Measurements from ENCODE around the gene UGT2B10. TPM values are rescaled to one million over a fixed set of nuclear protein-coding genes. Genes with fewer than 3 reads are reported as not detected.

The UGT2B10 gene
- total RNA-seq, 1 experiment from 2014 or later: 0.27 TPM

DNA sequence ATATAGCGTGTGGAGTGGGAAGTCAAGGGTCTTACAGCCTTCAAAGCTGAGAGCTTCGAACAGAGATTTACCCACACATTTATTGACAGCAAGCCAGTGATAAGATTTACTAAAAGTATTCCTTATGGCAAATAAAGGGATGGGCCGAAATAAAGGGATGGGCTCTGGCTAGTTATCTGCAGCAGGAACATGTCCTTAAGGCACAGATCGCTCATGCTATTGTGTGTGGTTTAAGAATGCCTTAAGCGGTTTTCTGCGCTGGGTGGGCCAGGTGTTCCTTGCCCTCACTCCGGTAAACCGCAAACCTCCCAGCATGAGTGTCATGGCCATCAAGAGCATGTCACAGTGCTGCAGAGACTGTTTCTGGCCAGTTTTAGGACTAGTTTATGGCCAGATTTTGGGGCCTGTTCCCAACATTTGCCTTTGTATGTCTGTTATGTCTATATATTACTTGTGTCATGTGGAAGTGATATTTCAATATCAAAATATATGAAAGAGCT, 53.5 kb downstream of the UGT2B10 start:
- Histone ChIP-seq H3K4me2 (ENCODE audit: low read length) (no peak overlapping the region), H3K4me3 (replicated peaks in 1 of 2; ENCODE audit: low read depth in 1 of 2, low read length in 2 of 2) (no peak overlapping the region), H3K79me2 (ENCODE audit: insufficient read depth, low read length) (no peaks in the 10 kb centered on the region), H3K9me3 (ENCODE audit: control insufficient read depth in 1 of 2, insufficient read depth in 1 of 2, low read depth in 1 of 2, low read length in 2 of 2) (no peaks in the 10 kb centered on the region), H2AFZ (ENCODE audit: low read depth, low read length, poor library complexity, severe bottlenecking) (no peak overlapping the region), H3K9me2 (ENCODE audit: insufficient read depth) (no peaks in the 10 kb centered on the region), H3K4me1 (ENCODE audit: control insufficient read depth in 1 of 2, insufficient read depth in 2 of 2, low read length in 2 of 2) (no peaks in the 10 kb centered on the region), H4K20me1 (ENCODE audit: insufficient read depth) (no peaks in the 10 kb centered on the region), H3K36me3 (ENCODE audit: control insufficient read depth in 1 of 2, insufficient read depth in 2 of 2, low read length in 2 of 2) (no peaks in the 10 kb centered on the region), H3K27me3 (ENCODE audit: insufficient read depth, low read length) (no peaks in the 10 kb centered on the region), H3K9ac (ENCODE audit: low read length) (no peak overlapping the region), H3K27ac (ENCODE audit: low read depth, low read length) (no peak overlapping the region)
- TF ChIP-seq SIN3A (IDR thresholded peaks at IDR 0.05; ENCODE audit: low read depth) (no peak), JUND (IDR thresholded peaks at IDR 0.05) (no peak)
- TF ChIP-seq, protein P1, sequence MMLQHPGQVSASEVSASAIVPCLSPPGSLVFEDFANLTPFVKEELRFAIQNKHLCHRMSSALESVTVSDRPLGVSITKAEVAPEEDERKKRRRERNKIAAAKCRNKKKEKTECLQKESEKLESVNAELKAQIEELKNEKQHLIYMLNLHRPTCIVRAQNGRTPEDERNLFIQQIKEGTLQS (IDR thresholded peaks at IDR 0.05): no peak
- CTCF ChIA-PET: no interaction called here
- RAD21 ChIA-PET (ENCODE audit: low non-redundant PET in 1 of 2, low total read pairs in 2 of 2, uncharacterized antibody in 2 of 2, unreplicated experiment in 2 of 2): no interaction called here
- ATAC-seq (no peak), DNase-seq (ENCODE audit: low read depth, low spot score) (no peak)
- intact Hi-C loops (cut with micrococcal nuclease): no loop called here
- BruUV-seq (replicated peaks): no TSS peak
- POLR2A ChIA-PET: no interaction called here

DNA sequence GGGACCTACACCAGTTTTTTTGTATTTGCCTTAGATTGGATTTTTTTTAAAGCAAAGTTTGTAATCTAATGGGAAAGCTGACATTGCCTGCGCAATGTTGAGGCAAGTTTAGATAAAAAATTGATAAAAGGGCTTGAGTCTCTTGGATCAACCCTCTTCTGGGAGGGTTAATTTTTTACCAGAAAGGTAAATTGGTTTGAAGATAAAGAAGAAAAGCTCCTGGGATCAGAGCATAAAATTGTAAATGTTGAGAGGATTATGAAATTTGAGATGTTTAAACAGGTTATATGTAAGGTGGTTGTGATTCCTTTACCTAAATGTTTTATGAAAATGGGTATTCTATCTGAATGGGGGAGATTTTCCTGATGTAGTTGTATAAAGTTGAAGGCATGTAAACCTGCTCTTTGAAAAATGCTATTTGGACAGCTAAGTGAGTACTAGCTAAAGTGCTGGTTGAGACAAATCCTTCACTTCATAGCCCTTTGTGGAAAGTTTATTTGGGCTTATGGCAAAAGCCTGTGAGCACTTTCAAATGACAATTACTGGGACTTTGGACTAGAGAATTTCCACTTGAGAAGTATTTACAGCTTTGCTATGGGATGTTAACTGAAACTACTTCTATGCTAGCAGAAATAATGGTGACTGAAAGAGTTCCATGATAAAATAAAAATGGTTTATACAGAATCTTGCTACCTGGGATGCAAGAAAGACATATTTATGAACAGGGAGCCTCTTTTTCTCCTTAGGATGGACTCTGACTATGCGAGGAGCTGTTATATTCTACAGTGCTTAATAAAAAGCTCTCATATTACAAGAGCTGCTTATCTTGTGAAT, 56.2 kb downstream of the UGT2B10 start:
- H2AFZ ChIP-seq (ENCODE audit: low read depth, low read length, poor library complexity, severe bottlenecking): no peak overlapping the region
- H3K27ac ChIP-seq (ENCODE audit: low read depth, low read length): no peak overlapping the region
- RAD21 ChIA-PET (ENCODE audit: low non-redundant PET in 1 of 2, low total read pairs in 2 of 2, uncharacterized antibody in 2 of 2, unreplicated experiment in 2 of 2): no interaction called here
- H3K4me3 ChIP-seq (replicated peaks in 1 of 2; ENCODE audit: low read depth in 1 of 2, low read length in 2 of 2): no peak overlapping the region
- no peaks in the 10 kb centered on the region for H4K20me1 ChIP-seq (ENCODE audit: insufficient read depth)
- H3K9me2 ChIP-seq (ENCODE audit: insufficient read depth): peaks cover 6% of the 10 kb centered on the region; the same call in 1 of the 2 replicates
- no peaks in the 10 kb centered on the region for H3K36me3 ChIP-seq (ENCODE audit: control insufficient read depth in 1 of 2, insufficient read depth in 2 of 2, low read length in 2 of 2)
- CTCF ChIA-PET: no interaction called here
- ATAC-seq (no peak), DNase-seq (ENCODE audit: low read depth, low spot score) (no peak)
- POLR2A ChIA-PET: no interaction called here
- H3K9ac ChIP-seq (ENCODE audit: low read length): no peak overlapping the region
- intact Hi-C loops (cut with micrococcal nuclease): no loop called here
- H3K4me2 ChIP-seq (ENCODE audit: low read length): no peak overlapping the region
- no peaks in the 10 kb centered on the region for H3K9me3 ChIP-seq (ENCODE audit: control insufficient read depth in 1 of 2, insufficient read depth in 1 of 2, low read depth in 1 of 2, low read length in 2 of 2)
- H3K79me2 ChIP-seq (ENCODE audit: insufficient read depth, low read length): no peaks in the 10 kb centered on the region
- H3K27me3 ChIP-seq (ENCODE audit: insufficient read depth, low read length): no peaks in the 10 kb centered on the region
- no TSS peak for BruUV-seq (replicated peaks)
- H3K4me1 ChIP-seq (ENCODE audit: control insufficient read depth in 1 of 2, insufficient read depth in 2 of 2, low read length in 2 of 2): no peaks in the 10 kb centered on the region
- TF ChIP-seq EZH2 (IDR thresholded peaks at IDR 0.05) (no peak), JUND (IDR thresholded peaks at IDR 0.05) (no peak), ZNF274 (IDR thresholded peaks at IDR 0.05; ENCODE audit: low read depth, low read length) (no peak), POLR2AphosphoS5 (IDR thresholded peaks at IDR 0.05; ENCODE audit: low read depth, low read length) (no peak), EGR1 (IDR thresholded peaks at IDR 0.05; ENCODE audit: low read depth) (no peak), TCF7L2 (IDR thresholded peaks at IDR 0.05; ENCODE audit: borderline replicate concordance, extremely low read depth, insufficient read depth, insufficient read length) (no peak)
- TF ChIP-seq, protein P2, sequence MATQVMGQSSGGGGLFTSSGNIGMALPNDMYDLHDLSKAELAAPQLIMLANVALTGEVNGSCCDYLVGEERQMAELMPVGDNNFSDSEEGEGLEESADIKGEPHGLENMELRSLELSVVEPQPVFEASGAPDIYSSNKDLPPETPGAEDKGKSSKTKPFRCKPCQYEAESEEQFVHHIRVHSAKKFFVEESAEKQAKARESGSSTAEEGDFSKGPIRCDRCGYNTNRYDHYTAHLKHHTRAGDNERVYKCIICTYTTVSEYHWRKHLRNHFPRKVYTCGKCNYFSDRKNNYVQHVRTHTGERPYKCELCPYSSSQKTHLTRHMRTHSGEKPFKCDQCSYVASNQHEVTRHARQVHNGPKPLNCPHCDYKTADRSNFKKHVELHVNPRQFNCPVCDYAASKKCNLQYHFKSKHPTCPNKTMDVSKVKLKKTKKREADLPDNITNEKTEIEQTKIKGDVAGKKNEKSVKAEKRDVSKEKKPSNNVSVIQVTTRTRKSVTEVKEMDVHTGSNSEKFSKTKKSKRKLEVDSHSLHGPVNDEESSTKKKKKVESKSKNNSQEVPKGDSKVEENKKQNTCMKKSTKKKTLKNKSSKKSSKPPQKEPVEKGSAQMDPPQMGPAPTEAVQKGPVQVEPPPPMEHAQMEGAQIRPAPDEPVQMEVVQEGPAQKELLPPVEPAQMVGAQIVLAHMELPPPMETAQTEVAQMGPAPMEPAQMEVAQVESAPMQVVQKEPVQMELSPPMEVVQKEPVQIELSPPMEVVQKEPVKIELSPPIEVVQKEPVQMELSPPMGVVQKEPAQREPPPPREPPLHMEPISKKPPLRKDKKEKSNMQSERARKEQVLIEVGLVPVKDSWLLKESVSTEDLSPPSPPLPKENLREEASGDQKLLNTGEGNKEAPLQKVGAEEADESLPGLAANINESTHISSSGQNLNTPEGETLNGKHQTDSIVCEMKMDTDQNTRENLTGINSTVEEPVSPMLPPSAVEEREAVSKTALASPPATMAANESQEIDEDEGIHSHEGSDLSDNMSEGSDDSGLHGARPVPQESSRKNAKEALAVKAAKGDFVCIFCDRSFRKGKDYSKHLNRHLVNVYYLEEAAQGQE (IDR thresholded peaks at IDR 0.05; ENCODE audit: low read depth): no peak
- TF ChIP-seq, protein P1 (IDR thresholded peaks at IDR 0.05): no peak
- TF ChIP-seq, protein P3, sequence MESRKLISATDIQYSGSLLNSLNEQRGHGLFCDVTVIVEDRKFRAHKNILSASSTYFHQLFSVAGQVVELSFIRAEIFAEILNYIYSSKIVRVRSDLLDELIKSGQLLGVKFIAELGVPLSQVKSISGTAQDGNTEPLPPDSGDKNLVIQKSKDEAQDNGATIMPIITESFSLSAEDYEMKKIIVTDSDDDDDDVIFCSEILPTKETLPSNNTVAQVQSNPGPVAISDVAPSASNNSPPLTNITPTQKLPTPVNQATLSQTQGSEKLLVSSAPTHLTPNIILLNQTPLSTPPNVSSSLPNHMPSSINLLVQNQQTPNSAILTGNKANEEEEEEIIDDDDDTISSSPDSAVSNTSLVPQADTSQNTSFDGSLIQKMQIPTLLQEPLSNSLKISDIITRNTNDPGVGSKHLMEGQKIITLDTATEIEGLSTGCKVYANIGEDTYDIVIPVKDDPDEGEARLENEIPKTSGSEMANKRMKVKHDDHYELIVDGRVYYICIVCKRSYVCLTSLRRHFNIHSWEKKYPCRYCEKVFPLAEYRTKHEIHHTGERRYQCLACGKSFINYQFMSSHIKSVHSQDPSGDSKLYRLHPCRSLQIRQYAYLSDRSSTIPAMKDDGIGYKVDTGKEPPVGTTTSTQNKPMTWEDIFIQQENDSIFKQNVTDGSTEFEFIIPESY (IDR thresholded peaks at IDR 0.05; ENCODE audit: extremely low read depth, insufficient replicate concordance, low read length): no peak
- TF ChIP-seq, protein P4, sequence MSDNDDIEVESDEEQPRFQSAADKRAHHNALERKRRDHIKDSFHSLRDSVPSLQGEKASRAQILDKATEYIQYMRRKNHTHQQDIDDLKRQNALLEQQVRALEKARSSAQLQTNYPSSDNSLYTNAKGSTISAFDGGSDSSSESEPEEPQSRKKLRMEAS (IDR thresholded peaks at IDR 0.05): no peak

Data from HCT116 (cell line).